Measurements from ENCODE around the gene MYO1D. TPM values are rescaled to one million over a fixed set of nuclear protein-coding genes. Genes with fewer than 3 reads are reported as not detected.

MYO1D gene
- total RNA-seq, 1 experiment from 2014 or later, result 35.7 TPM

- BruUV-seq (replicated peaks), result no TSS peak
- POLR2A ChIA-PET, result interaction anchor here (0.6 kb wide), 1 partner anchor 1576 kb away, joined by 3 read pairs; no protein-coding TSS in a partner anchor
- no peak for TF ChIP-seq ELF1 (IDR thresholded peaks at IDR 0.05; ENCODE audit: borderline replicate concordance, low read depth)
- no peak for TF ChIP-seq CTCF (IDR thresholded peaks at IDR 0.05 in 2 of 3, conservative IDR thresholded peaks at IDR 0.05 in 1 of 3; ENCODE audit: borderline replicate concordance in 1 of 3, insufficient read depth in 1 of 3, low read depth in 2 of 3, low read length in 2 of 3)
- TF ChIP-seq TCF7L2 (IDR thresholded peaks at IDR 0.05; ENCODE audit: borderline replicate concordance, extremely low read depth, insufficient read depth, insufficient read length), result peak; percentile 99
- no peak for TF ChIP-seq YY1 (IDR thresholded peaks at IDR 0.05; ENCODE audit: extremely low read depth, insufficient replicate concordance, low read depth, low read length)
- TF ChIP-seq MAX (IDR thresholded peaks at IDR 0.05), result peak; percentile 75
- no peak for TF ChIP-seq FOSL1 (IDR thresholded peaks at IDR 0.05; ENCODE audit: low read depth)
- no peak for TF ChIP-seq EGR1 (IDR thresholded peaks at IDR 0.05; ENCODE audit: low read depth)
- TF ChIP-seq ZNF274 (IDR thresholded peaks at IDR 0.05; ENCODE audit: low read depth, low read length), result no peak
- TF ChIP-seq POLR2A (IDR thresholded peaks at IDR 0.05; ENCODE audit: borderline replicate concordance, extremely low read depth, insufficient read depth, insufficient read length), result no peak
- no peak for TF ChIP-seq EZH2 (IDR thresholded peaks at IDR 0.05)
- TF ChIP-seq ZFX (IDR thresholded peaks at IDR 0.05), result peak; percentile 58; the same call in 1 of the 2 replicates
- no peak for TF ChIP-seq SP1 (IDR thresholded peaks at IDR 0.05; ENCODE audit: low read depth)
- no peak for TF ChIP-seq SIN3A (IDR thresholded peaks at IDR 0.05; ENCODE audit: low read depth)
- no peak for TF ChIP-seq ZBTB33 (IDR thresholded peaks at IDR 0.05; ENCODE audit: extremely low read depth, insufficient replicate concordance, low read length)
- ATAC-seq (peak; percentile 89), DNase-seq (ENCODE audit: low read depth, low spot score) (peak; percentile 43)
- Histone ChIP-seq H3K36me3 (ENCODE audit: control insufficient read depth in 1 of 2, insufficient read depth in 2 of 2, low read length in 2 of 2) (peaks cover 13 to 18% of the 10 kb centered on the region in 2 experiments; a peak in 3 of 4 replicates), H3K4me3 (replicated peaks in 1 of 2; ENCODE audit: low read depth in 1 of 2, low read length in 2 of 2) (peak overlapping the region; percentile 28 to 45), H3K4me1 (ENCODE audit: control insufficient read depth in 1 of 2, insufficient read depth in 2 of 2, low read length in 2 of 2) (peaks cover 6 to 18% of the 10 kb centered on the region in 2 experiments), H3K27ac (ENCODE audit: low read depth, low read length) (peak overlapping the region; percentile 87), H2AFZ (ENCODE audit: low read depth, low read length, poor library complexity, severe bottlenecking) (no peak overlapping the region), H4K20me1 (ENCODE audit: insufficient read depth) (no peaks in the 10 kb centered on the region), H3K9me3 (ENCODE audit: control insufficient read depth in 1 of 2, insufficient read depth in 1 of 2, low read depth in 1 of 2, low read length in 2 of 2) (no peaks in the 10 kb centered on the region), H3K9ac (ENCODE audit: low read length) (peak overlapping the region; percentile 46), H3K4me2 (ENCODE audit: low read length) (peak overlapping the region; percentile 80), H3K79me2 (ENCODE audit: insufficient read depth, low read length) (no peaks in the 10 kb centered on the region), H3K9me2 (ENCODE audit: insufficient read depth) (no peaks in the 10 kb centered on the region), H3K27me3 (ENCODE audit: insufficient read depth, low read length) (no peaks in the 10 kb centered on the region)
- intact Hi-C loops (cut with micrococcal nuclease), result no loop called here
- CTCF ChIA-PET, result interaction anchor here (1.9 kb wide), 1 partner anchor 24 kb away, joined by 8 read pairs; no protein-coding TSS in a partner anchor
- RAD21 ChIA-PET (ENCODE audit: low non-redundant PET in 1 of 2, low total read pairs in 2 of 2, uncharacterized antibody in 2 of 2, unreplicated experiment in 2 of 2), result no interaction called here
Measured at GRCh38 chr17:32486111-32486700, 390.7 kb downstream of the MYO1D start.

Data from HCT116 (cell line).